Measurements from ENCODE around the gene AKT1S1. TPM values are rescaled to one million over a fixed set of nuclear protein-coding genes. Genes with fewer than 3 reads are reported as not detected.

The AKT1S1 gene
- total RNA-seq, 1 experiment from 2014 or later = 42.3 TPM

DNA sequence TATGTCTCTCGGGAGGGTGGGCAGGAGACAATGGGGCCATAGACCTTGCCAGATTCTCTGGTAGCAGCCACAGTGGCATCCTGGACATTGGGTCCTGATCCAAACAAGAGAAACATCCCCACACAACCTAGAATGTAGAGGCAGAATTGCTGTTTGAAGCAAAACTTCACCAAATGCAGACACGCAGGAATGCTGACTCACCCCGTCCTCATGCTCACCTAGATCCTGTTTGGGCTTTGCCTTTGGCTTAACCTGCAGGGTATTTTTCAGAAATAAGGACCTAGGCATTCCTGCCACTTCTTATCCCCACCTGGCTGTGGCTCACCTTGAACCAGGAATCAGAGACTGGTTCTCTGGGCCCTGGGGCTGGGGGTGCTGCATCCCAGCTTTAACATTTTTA, 7.6 kb upstream of the AKT1S1 start:
- DNase-seq = peak; percentile 59

DNA sequence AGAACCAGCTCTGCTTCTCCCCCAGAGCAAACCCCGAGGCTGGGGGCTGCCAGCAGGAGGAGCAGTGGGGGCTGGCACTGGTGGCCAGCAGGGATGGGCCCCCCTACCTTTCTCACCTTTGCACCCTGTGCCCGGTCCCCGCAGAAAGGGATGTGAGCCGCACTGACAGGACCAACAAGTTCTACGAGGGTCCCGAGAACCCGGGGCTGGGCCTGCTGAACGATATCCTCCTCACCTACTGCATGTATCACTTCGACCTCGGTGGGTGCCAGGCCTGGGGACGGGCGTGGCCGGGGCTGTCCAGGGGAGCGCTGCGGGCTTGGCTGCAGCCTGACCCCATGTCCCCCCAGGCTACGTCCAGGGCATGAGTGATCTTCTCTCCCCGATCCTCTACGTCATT, 7.0 kb upstream of the AKT1S1 start:
- ChIA-PET POLR2A (ENCODE audit: unreplicated experiment) (no interaction called here), CTCF (no interaction called here)
- no peaks in the 10 kb centered on the region for H3K9me2 ChIP-seq (replicated peaks; ENCODE audit: low read length)
- no peak overlapping the region for H3K4me3 ChIP-seq (ENCODE audit: low read length)
- H3K9me3 ChIP-seq (ENCODE audit: low read length) = no peaks in the 10 kb centered on the region
- H3K27me3 ChIP-seq (ENCODE audit: low read length) = no peaks in the 10 kb centered on the region
- H4K20me1 ChIP-seq (ENCODE audit: low read length) = no peaks in the 10 kb centered on the region
- BruUV-seq (replicated peaks) = no TSS peak
- peaks cover 14% of the 10 kb centered on the region for H3K4me1 ChIP-seq (ENCODE audit: insufficient read depth, low read length)
- peaks cover 3% of the 10 kb centered on the region for H3F3A ChIP-seq (ENCODE audit: low read length, unreplicated experiment)
- intact Hi-C loops (cut with micrococcal nuclease) = no loop called here
- H3K79me2 ChIP-seq (ENCODE audit: low read length) = peaks cover 3% of the 10 kb centered on the region
- no peak for TF ChIP-seq EZH2phosphoT487 (IDR thresholded peaks at IDR 0.05; ENCODE audit: borderline replicate concordance, low read length)
- TF ChIP-seq, protein P1, sequence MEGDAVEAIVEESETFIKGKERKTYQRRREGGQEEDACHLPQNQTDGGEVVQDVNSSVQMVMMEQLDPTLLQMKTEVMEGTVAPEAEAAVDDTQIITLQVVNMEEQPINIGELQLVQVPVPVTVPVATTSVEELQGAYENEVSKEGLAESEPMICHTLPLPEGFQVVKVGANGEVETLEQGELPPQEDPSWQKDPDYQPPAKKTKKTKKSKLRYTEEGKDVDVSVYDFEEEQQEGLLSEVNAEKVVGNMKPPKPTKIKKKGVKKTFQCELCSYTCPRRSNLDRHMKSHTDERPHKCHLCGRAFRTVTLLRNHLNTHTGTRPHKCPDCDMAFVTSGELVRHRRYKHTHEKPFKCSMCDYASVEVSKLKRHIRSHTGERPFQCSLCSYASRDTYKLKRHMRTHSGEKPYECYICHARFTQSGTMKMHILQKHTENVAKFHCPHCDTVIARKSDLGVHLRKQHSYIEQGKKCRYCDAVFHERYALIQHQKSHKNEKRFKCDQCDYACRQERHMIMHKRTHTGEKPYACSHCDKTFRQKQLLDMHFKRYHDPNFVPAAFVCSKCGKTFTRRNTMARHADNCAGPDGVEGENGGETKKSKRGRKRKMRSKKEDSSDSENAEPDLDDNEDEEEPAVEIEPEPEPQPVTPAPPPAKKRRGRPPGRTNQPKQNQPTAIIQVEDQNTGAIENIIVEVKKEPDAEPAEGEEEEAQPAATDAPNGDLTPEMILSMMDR (conservative IDR thresholded peaks at IDR 0.05; ENCODE audit: low read depth, low read length) = no peak
- no peak for TF ChIP-seq EZH2 (IDR thresholded peaks at IDR 0.05; ENCODE audit: low read length, unreplicated experiment)
- no peak for ATAC-seq
- no peak overlapping the region for H3K9ac ChIP-seq (ENCODE audit: low read length)
- H2AFZ ChIP-seq (ENCODE audit: low read length) = no peak overlapping the region
- H3K4me2 ChIP-seq (ENCODE audit: low read length) = no peak overlapping the region
- H3K36me3 ChIP-seq (ENCODE audit: low read depth, low read length) = peaks cover 26% of the 10 kb centered on the region
- peak overlapping the region; percentile 62 for H3K27ac ChIP-seq (ENCODE audit: low read length)
- no peak for DNase-seq

More for the DNA sequence above, 7.6 kb upstream of the AKT1S1 start:
- Histone ChIP-seq H2AFZ (ENCODE audit: low read length) (no peak overlapping the region), H3K27ac (ENCODE audit: low read length) (peak overlapping the region; percentile 62), H3K27me3 (ENCODE audit: low read length) (no peaks in the 10 kb centered on the region), H3F3A (ENCODE audit: low read length, unreplicated experiment) (peaks cover 3% of the 10 kb centered on the region), H3K36me3 (ENCODE audit: low read depth, low read length) (peaks cover 26% of the 10 kb centered on the region), H3K4me1 (ENCODE audit: insufficient read depth, low read length) (peaks cover 12% of the 10 kb centered on the region), H3K4me2 (ENCODE audit: low read length) (no peak overlapping the region), H3K9me3 (ENCODE audit: low read length) (no peaks in the 10 kb centered on the region), H3K9me2 (replicated peaks; ENCODE audit: low read length) (no peaks in the 10 kb centered on the region), H3K79me2 (ENCODE audit: low read length) (no peaks in the 10 kb centered on the region), H3K9ac (ENCODE audit: low read length) (peak overlapping the region; percentile 5; the same call in 1 of the 2 replicates), H3K4me3 (ENCODE audit: low read length) (no peak overlapping the region), H4K20me1 (ENCODE audit: low read length) (no peaks in the 10 kb centered on the region)
- TF ChIP-seq EZH2phosphoT487 (IDR thresholded peaks at IDR 0.05; ENCODE audit: borderline replicate concordance, low read length) (no peak), EZH2 (IDR thresholded peaks at IDR 0.05; ENCODE audit: low read length, unreplicated experiment) (no peak)
- TF ChIP-seq, protein P1 (conservative IDR thresholded peaks at IDR 0.05; ENCODE audit: low read depth, low read length) = no peak
- ATAC-seq = peak; percentile 45
- intact Hi-C loops (cut with micrococcal nuclease) = no loop called here
- ChIA-PET POLR2A (ENCODE audit: unreplicated experiment) (interaction anchor here (0.6 kb wide), 1 partner anchor 589 kb away, joined by 8 read pairs; no protein-coding TSS in a partner anchor), CTCF (no interaction called here)
- BruUV-seq (replicated peaks) = no TSS peak

- POLR2A ChIA-PET (ENCODE audit: unreplicated experiment) = no interaction called here
- Histone ChIP-seq H3K9me2 (replicated peaks; ENCODE audit: low read length) (no peaks in the 10 kb centered on the region), H3K4me1 (ENCODE audit: insufficient read depth, low read length) (peaks cover 24% of the 10 kb centered on the region), H3K27me3 (ENCODE audit: low read length) (no peaks in the 10 kb centered on the region), H3K36me3 (ENCODE audit: low read depth, low read length) (peaks cover 26% of the 10 kb centered on the region), H3K4me2 (ENCODE audit: low read length) (no peak overlapping the region), H3K4me3 (ENCODE audit: low read length) (no peak overlapping the region), H3F3A (ENCODE audit: low read length, unreplicated experiment) (peaks cover 3% of the 10 kb centered on the region), H4K20me1 (ENCODE audit: low read length) (no peaks in the 10 kb centered on the region), H3K27ac (ENCODE audit: low read length) (no peak overlapping the region), H3K9ac (ENCODE audit: low read length) (no peak overlapping the region), H3K79me2 (ENCODE audit: low read length) (peaks cover 12% of the 10 kb centered on the region), H3K9me3 (ENCODE audit: low read length) (no peaks in the 10 kb centered on the region), H2AFZ (ENCODE audit: low read length) (no peak overlapping the region)
- intact Hi-C loops (cut with micrococcal nuclease) = no loop called here
- TF ChIP-seq, protein P1 (conservative IDR thresholded peaks at IDR 0.05; ENCODE audit: low read depth, low read length) = no peak
- no peak for TF ChIP-seq EZH2 (IDR thresholded peaks at IDR 0.05; ENCODE audit: low read length, unreplicated experiment)
- no peak for TF ChIP-seq EZH2phosphoT487 (IDR thresholded peaks at IDR 0.05; ENCODE audit: borderline replicate concordance, low read length)
- no TSS peak for BruUV-seq (replicated peaks)
- CTCF ChIA-PET = no interaction called here
- ATAC-seq = no peak
- no peak for DNase-seq
Measured at GRCh38 chr19:49883094-49883493, 5.9 kb upstream of the AKT1S1 start.

Measured in PC-3 (cell line).